ENCODE results near the gene STIMATE.

The STIMATE gene

GRCh38 chr3:52891164-52891563 lies 6.2 kb downstream of the STIMATE start:
- DNase-seq (ENCODE audit: low read depth in 1 of 2, low spot score in 1 of 2), result no peak
- TF ChIP-seq JUND (IDR thresholded peaks at IDR 0.05; ENCODE audit: low read depth), result no peak
- in situ Hi-C loops (cut with HindIII; ENCODE audit: low pct_unique_long_range_greater_than_20kb, low sequenced_read_pairs), result no loop called here

- TF ChIP-seq JUND (IDR thresholded peaks at IDR 0.05; ENCODE audit: low read depth), result no peak
- in situ Hi-C loops (cut with HindIII; ENCODE audit: low pct_unique_long_range_greater_than_20kb, low sequenced_read_pairs), result no loop called here
- DNase-seq (ENCODE audit: low read depth in 1 of 2, low spot score in 1 of 2), result no peak
Measured at GRCh38 chr3:52890735-52891134, 6.6 kb downstream of the STIMATE start.

GRCh38 chr3:52889901-52890300 lies 7.4 kb downstream of the STIMATE start:
- DNase-seq (ENCODE audit: low read depth in 1 of 2, low spot score in 1 of 2), result no peak
- no peak for TF ChIP-seq JUND (IDR thresholded peaks at IDR 0.05; ENCODE audit: low read depth)
- in situ Hi-C loops (cut with HindIII; ENCODE audit: low pct_unique_long_range_greater_than_20kb, low sequenced_read_pairs), result no loop called here

- in situ Hi-C loops (cut with HindIII; ENCODE audit: low pct_unique_long_range_greater_than_20kb, low sequenced_read_pairs), result no loop called here
- no peak for DNase-seq (ENCODE audit: low read depth in 1 of 2, low spot score in 1 of 2)
- no peak for TF ChIP-seq JUND (IDR thresholded peaks at IDR 0.05; ENCODE audit: low read depth)
Measured at GRCh38 chr3:52887166-52887565, 10.2 kb downstream of the STIMATE start.

- in situ Hi-C loops (cut with HindIII; ENCODE audit: low pct_unique_long_range_greater_than_20kb, low sequenced_read_pairs), result no loop called here
- DNase-seq (ENCODE audit: low read depth in 1 of 2, low spot score in 1 of 2), result no peak
- TF ChIP-seq JUND (IDR thresholded peaks at IDR 0.05; ENCODE audit: low read depth), result no peak
Measured at GRCh38 chr3:52886049-52886730, 11.2 kb downstream of the STIMATE start.

- in situ Hi-C loops (cut with HindIII; ENCODE audit: low pct_unique_long_range_greater_than_20kb, low sequenced_read_pairs), result no loop called here
- TF ChIP-seq JUND (IDR thresholded peaks at IDR 0.05; ENCODE audit: low read depth), result no peak
- DNase-seq (ENCODE audit: low read depth in 1 of 2, low spot score in 1 of 2), result no peak
Measured at GRCh38 chr3:52882377-52882776, 15.0 kb downstream of the STIMATE start.

GRCh38 chr3:52881871-52882270 lies 15.5 kb downstream of the STIMATE start:
- in situ Hi-C loops (cut with HindIII; ENCODE audit: low pct_unique_long_range_greater_than_20kb, low sequenced_read_pairs), result no loop called here
- no peak for DNase-seq (ENCODE audit: low read depth in 1 of 2, low spot score in 1 of 2)
- no peak for TF ChIP-seq JUND (IDR thresholded peaks at IDR 0.05; ENCODE audit: low read depth)

GRCh38 chr3:52880474-52880873 lies 16.9 kb downstream of the STIMATE start:
- in situ Hi-C loops (cut with HindIII; ENCODE audit: low pct_unique_long_range_greater_than_20kb, low sequenced_read_pairs), result no loop called here
- DNase-seq (ENCODE audit: low read depth in 1 of 2, low spot score in 1 of 2), result no peak
- TF ChIP-seq JUND (IDR thresholded peaks at IDR 0.05; ENCODE audit: low read depth), result no peak

GRCh38 chr3:52880047-52880446 lies 17.3 kb downstream of the STIMATE start:
- no peak for DNase-seq (ENCODE audit: low read depth in 1 of 2, low spot score in 1 of 2)
- in situ Hi-C loops (cut with HindIII; ENCODE audit: low pct_unique_long_range_greater_than_20kb, low sequenced_read_pairs), result no loop called here
- no peak for TF ChIP-seq JUND (IDR thresholded peaks at IDR 0.05; ENCODE audit: low read depth)

- no peak for TF ChIP-seq JUND (IDR thresholded peaks at IDR 0.05; ENCODE audit: low read depth)
- DNase-seq (ENCODE audit: low read depth in 1 of 2, low spot score in 1 of 2), result no peak
- in situ Hi-C loops (cut with HindIII; ENCODE audit: low pct_unique_long_range_greater_than_20kb, low sequenced_read_pairs), result no loop called here
Measured at GRCh38 chr3:52879581-52879980, 17.8 kb downstream of the STIMATE start.

GRCh38 chr3:52879090-52879489 lies 18.3 kb downstream of the STIMATE start:
- in situ Hi-C loops (cut with HindIII; ENCODE audit: low pct_unique_long_range_greater_than_20kb, low sequenced_read_pairs), result no loop called here
- DNase-seq (ENCODE audit: low read depth in 1 of 2, low spot score in 1 of 2), result no peak
- TF ChIP-seq JUND (IDR thresholded peaks at IDR 0.05; ENCODE audit: low read depth), result no peak

- no peak for TF ChIP-seq JUND (IDR thresholded peaks at IDR 0.05; ENCODE audit: low read depth)
- no peak for DNase-seq (ENCODE audit: low read depth in 1 of 2, low spot score in 1 of 2)
- in situ Hi-C loops (cut with HindIII; ENCODE audit: low pct_unique_long_range_greater_than_20kb, low sequenced_read_pairs), result no loop called here
Measured at GRCh38 chr3:52877085-52877484, 20.3 kb downstream of the STIMATE start.

GRCh38 chr3:52874864-52875587 lies 22.3 kb downstream of the STIMATE start:
- DNase-seq (ENCODE audit: low read depth in 1 of 2, low spot score in 1 of 2), result no peak
- in situ Hi-C loops (cut with HindIII; ENCODE audit: low pct_unique_long_range_greater_than_20kb, low sequenced_read_pairs), result no loop called here
- no peak for TF ChIP-seq JUND (IDR thresholded peaks at IDR 0.05; ENCODE audit: low read depth)

Measured in T47D (cell line).